Esophagus (tissue), 2 donors: ENCODE data around the gene SEMA3F. TPM values are rescaled to one million over a fixed set of nuclear protein-coding genes. Genes with fewer than 3 reads are reported as not detected.
A peak's percentile ranks its signal among the peaks of the same experiment; 100 is the strongest.

Experiments
- H3K27ac ChIP-seq, 2 donors: one replicate each; pipeline ENCODE4 v1.5.1; 2013; ENCODE audit warnings: low read depth in 2 of 2, mild to moderate bottlenecking in 2 of 2, inconsistent platforms in 1 of 2, low read length in 1 of 2, moderate library complexity in 1 of 2
- H3K27me3 ChIP-seq, 2 donors: one replicate each; pipeline ENCODE4 v1.6.1; 2013; ENCODE audit warnings: low read length in 2 of 2, control low read depth in 1 of 2, mild to moderate bottlenecking in 1 of 2; ENCODE audit not compliant: insufficient read depth in 2 of 2, control insufficient read depth in 1 of 2
- H3K36me3 ChIP-seq, 2 donors: one replicate each; pipeline ENCODE4 v1.6.1; 2013; ENCODE audit warnings: low read length in 1 of 2; ENCODE audit not compliant: control insufficient read depth in 2 of 2, insufficient read depth in 2 of 2
- H3K4me1 ChIP-seq, 2 donors: one replicate each; pipeline ENCODE4 v1.6.1; 2013; ENCODE audit warnings: low read length in 1 of 2; ENCODE audit not compliant: control insufficient read depth in 2 of 2, insufficient read depth in 2 of 2
- H3K4me3 ChIP-seq, 2 donors: one replicate each; pipeline ENCODE4 v1.5.1; 2013; ENCODE audit warnings: low read length in 2 of 2, mild to moderate bottlenecking in 2 of 2, low read depth in 1 of 2, moderate library complexity in 1 of 2
- H3K9me3 ChIP-seq, 2 donors: one replicate each; pipeline ENCODE4 v1.6.1; 2013; ENCODE audit warnings: mild to moderate bottlenecking in 2 of 2, low read depth in 1 of 2, low read length in 1 of 2, moderate library complexity in 1 of 2; ENCODE audit not compliant: control insufficient read depth in 2 of 2, insufficient read depth in 1 of 2
- WGBS, 2 donors: extraction: QIAGEN DNeasy Blood & Tissue Kit; methylation state at CpG; one replicate each; pipeline ENCODE4 v1.1.7; 2013; 5-methylcytosine and 5-hydroxymethylcytosine counted together
- polyA plus RNA-seq, 2 donors: library from polyadenylated mRNA; stranded (reverse); fragments of 200-250 nt; gene quantifications; one replicate each; pipeline ENCODE4 v1.2.3, GENCODE V29; 2013
- donor health status: healthy with polysubstance abuse.
- donor health status: Bipolar disorder and iron deficiency.

Gene SEMA3F
- polyA plus RNA-seq, 2 donors, result 55.4 to 79.6 TPM

DNA sequence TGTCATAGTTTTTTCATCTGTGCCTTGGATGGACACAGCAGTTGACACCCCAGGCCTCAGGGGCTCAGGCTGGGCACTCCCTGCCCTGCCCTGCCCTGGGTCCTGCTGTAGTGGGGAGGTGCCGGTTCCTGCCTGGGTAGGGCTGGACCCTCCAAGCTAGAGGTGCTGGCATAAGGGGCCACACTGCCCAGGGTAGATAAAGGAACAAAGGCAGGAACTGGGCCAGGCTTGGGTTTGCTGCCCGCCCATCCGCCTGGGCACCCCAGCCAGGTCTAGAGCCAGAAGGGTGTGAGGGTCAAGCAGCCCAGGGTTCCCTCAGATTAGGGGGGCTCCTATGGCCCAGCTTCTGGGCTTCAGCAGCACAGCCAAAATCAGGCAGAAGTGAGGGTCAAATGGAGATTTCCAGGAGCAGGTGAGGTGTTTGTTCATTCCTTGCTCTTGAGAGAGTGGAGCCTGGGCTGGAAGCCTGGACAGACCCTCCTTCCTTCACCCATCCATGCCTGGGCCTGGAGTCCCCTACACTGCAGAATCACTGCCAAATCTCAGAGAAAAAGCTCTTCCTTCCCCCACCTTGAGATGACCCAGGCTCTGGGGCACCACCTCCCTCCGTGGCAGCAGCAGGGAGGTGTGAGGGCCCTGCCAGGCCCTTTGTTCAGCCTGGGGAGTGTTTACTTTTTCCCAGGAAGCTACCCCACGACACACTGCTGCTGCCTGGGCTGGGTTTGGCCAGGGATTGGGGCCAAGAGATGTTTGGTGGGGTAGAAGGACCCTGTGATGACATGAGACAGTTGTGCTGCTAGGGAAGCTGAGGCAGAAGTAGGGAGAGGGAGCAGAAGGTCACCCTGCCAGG is 7.1 kb downstream of the SEMA3F start:
- peaks cover 27 to 70% of the 10 kb centered on the region in 2 donors for H3K4me1 ChIP-seq

DNA sequence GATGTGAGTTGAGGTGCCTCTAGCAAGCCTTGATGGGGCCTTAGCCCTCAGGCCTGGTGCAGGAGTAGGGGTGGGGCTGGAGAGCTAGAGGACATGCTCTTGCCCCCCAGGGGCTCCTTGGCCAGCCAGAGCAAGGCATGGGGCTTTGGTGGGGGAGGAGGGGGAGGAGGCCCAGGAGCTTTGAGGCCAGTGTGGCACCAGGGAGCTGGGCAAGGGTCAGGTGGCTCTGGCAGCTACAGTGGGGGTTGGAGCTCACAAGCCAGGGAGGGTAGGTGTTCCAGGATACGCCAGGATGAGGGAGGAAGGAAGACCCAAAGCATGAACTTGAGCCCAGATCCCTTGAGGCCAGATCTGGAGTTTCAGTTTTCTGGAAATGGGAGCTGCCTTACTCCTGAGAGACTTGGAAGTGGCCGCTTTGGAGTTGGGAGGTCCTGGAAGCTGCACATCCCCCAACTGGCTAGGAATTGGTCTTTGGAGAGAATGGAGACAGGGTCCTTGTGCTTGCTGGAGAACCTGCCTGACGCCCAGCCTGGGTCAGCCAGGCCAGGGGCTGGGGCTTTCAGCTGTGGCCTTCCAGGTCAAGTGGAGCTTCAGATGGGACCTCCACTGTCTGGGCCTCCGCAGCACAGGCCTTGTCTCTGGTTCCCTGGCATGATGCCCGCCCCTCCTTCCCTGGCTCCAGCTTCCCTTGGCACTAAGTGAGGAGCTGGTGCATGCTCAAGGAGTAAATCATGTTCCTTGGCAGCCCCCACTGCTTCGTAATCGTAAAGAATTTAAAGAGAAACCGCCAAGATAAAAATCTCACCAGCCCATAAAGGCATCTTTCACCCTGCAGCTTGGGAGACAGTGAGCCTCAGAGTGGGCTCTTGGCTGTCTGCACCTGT is 8.7 kb downstream of the SEMA3F start:
- Histone ChIP-seq H3K27ac (peak overlapping the region; percentile 88 to 98), H3K9me3 (no peaks in the 10 kb centered on the region), H3K4me1 (peaks cover 33 to 76% of the 10 kb centered on the region in 2 donors), H3K4me3 (no peak overlapping the region), H3K36me3 (peaks cover 0 to 29% of the 10 kb centered on the region in 2 donors), H3K27me3 (no peaks in the 10 kb centered on the region)
- 25 to 37% methylated on average over 8 of the region's 8 CpGs for WGBS, 2 donors

More for the DNA sequence above, 7.1 kb downstream of the SEMA3F start:
- H3K27ac ChIP-seq, result peak overlapping the region; percentile 88 to 98
- H3K9me3 ChIP-seq, result no peaks in the 10 kb centered on the region
- WGBS, 2 donors, result 51 to 57% methylated on average over 5 of the region's 5 CpGs
- H3K36me3 ChIP-seq, result peaks cover 0 to 29% of the 10 kb centered on the region in 2 donors
- H3K27me3 ChIP-seq, result no peaks in the 10 kb centered on the region
- H3K4me3 ChIP-seq, result no peak overlapping the region

- no peaks in the 10 kb centered on the region for H3K9me3 ChIP-seq
- no peak overlapping the region for H3K4me3 ChIP-seq
- H3K36me3 ChIP-seq, result peaks cover 0 to 32% of the 10 kb centered on the region in 2 donors
- H3K27ac ChIP-seq, result peak overlapping the region; percentile 88 to 98
- 18 to 21% methylated on average over 1 of the region's 1 CpG for WGBS, 2 donors
- no peaks in the 10 kb centered on the region for H3K27me3 ChIP-seq
- peaks cover 30 to 81% of the 10 kb centered on the region in 2 donors for H3K4me1 ChIP-seq
These were observed 9.4 kb downstream of the SEMA3F start for GRCh38 chr3:50164481-50164880.

DNA sequence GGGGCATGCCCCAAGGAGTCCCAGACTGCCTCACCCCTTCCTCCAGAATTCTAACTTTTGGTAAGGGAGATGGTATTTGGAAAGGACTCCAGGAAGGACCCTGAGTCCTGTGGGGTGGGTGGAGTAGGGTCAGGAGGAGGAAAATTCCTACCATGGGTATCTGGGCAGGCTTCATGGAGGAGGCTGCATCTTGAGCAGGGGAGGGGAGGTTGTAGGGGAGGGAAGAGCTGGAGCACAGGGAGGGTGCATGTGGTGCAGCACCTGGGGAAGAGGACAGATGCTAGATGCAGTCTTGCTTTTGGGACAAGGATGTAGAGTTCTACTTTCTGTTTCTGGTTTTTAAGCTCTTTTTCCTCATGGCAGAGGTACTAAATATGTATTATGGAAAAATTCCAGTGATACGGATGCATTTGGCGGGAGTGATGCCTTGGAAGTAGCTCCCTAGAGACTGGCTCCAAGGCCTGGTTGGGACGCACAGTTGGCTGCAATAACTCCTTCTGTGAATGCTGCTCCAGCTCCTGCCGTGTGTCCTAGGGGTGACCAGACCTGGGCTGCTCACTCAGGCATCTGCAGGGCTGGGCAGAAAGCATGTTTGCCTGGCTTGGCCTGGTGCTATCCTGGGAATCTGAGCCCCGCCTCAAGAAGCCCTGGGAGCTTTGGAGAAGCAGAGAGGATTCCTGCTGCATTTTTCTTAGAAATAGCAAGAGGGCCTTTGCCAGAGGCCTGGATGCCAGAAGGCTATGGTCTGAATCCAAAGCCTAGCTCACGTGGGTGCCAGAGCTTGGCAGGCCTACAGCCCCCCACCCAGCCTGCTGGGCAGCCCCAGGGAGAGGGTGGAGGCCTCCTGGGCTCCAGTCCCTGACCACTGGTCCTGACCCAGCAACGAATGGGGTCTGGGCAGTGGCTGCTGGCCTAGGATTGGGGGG is 10.1 kb downstream of the SEMA3F start:
- no peak overlapping the region for H3K4me3 ChIP-seq
- H3K9me3 ChIP-seq, result no peaks in the 10 kb centered on the region
- H3K36me3 ChIP-seq, result peaks cover 0 to 32% of the 10 kb centered on the region in 2 donors
- peak overlapping the region; percentile 88 to 98 for H3K27ac ChIP-seq
- H3K4me1 ChIP-seq, result peaks cover 28 to 83% of the 10 kb centered on the region in 2 donors
- H3K27me3 ChIP-seq, result no peaks in the 10 kb centered on the region
- 14 to 31% methylated on average over 7 of the region's 7 CpGs for WGBS, 2 donors

- Histone ChIP-seq H3K27me3 (no peaks in the 10 kb centered on the region), H3K4me3 (no peak overlapping the region), H3K36me3 (peaks cover 0 to 29% of the 10 kb centered on the region in 2 donors), H3K9me3 (no peaks in the 10 kb centered on the region), H3K27ac (peak overlapping the region; percentile 88 to 98), H3K4me1 (peaks cover 28 to 87% of the 10 kb centered on the region in 2 donors)
- 23 to 30% methylated on average over 15 of the region's 15 CpGs for WGBS, 2 donors
These were observed 10.9 kb downstream of the SEMA3F start for GRCh38 chr3:50165910-50166538.

DNA sequence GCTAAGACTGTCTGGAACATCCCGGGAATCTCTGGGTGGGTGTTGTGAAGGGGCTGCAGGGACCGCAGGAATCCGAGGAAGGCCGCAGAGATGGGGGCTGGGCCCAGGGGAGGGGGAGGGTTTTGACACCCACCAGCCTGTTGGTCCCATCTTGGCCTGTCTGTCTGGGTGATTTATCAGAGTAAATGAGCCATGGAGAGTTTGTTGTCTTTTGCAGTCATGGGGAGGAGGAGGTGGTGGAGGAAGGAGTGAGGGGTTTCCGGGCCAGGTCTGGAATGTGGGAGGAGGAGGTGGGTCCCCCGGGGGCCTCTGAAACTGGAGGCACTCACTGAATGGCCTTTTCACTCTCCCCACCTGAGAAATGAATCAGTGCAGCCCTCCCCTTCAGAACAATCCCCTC is 11.5 kb downstream of the SEMA3F start:
- H3K4me1 ChIP-seq, result peaks cover 26 to 88% of the 10 kb centered on the region in 2 donors
- peak overlapping the region; percentile 88 to 98 for H3K27ac ChIP-seq

DNA sequence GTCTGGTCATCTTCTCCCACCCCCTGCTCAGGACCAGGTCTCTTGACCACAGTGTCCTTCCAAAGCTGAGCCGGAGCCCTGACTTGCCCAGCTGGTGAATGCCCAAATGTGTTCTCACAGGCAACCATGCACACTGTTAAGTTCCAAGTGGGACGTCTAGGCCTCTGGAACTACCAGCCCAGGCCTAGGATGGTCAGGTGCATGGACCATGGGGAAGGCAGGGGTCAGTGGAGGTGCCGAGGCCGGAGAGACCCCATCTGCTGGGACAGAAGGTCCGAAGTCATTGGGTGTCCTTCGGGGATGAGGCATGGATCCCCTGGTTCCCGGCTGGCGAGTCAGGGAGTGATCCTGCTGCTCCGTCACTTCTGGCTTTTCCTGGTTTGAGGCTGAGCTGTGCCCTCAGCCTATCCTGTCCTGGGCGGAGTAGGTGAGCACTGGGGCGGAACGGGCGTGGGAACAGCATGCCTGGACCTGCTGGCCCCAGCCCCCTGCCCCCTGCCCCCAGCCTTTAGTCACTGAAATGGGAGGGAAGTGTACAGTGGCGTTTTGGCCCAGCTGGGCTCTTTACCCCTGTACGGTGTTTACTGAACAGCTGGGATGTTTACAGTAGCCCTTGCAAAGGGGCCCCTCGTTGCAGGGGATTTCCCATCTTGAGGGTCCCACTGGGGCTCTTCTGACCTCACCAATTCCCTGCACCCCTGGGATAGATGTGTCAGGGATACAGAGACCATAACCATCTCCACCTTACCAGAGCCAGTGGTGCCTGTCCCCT is 12.1 kb downstream of the SEMA3F start:
- Histone ChIP-seq H3K27ac (peak overlapping the region; percentile 88 to 98), H3K4me1 (peaks cover 26 to 88% of the 10 kb centered on the region in 2 donors), H3K9me3 (no peaks in the 10 kb centered on the region), H3K36me3 (peaks cover 0 to 23% of the 10 kb centered on the region in 2 donors), H3K4me3 (no peak overlapping the region), H3K27me3 (no peaks in the 10 kb centered on the region)
- 34 to 48% methylated on average over 16 of the region's 16 CpGs for WGBS, 2 donors

More for the DNA sequence above, 11.5 kb downstream of the SEMA3F start:
- WGBS, 2 donors, result 35 to 45% methylated on average over 6 of the region's 6 CpGs
- H3K4me3 ChIP-seq, result no peak overlapping the region
- H3K36me3 ChIP-seq, result peaks cover 0 to 25% of the 10 kb centered on the region in 2 donors
- no peaks in the 10 kb centered on the region for H3K9me3 ChIP-seq
- no peaks in the 10 kb centered on the region for H3K27me3 ChIP-seq

DNA sequence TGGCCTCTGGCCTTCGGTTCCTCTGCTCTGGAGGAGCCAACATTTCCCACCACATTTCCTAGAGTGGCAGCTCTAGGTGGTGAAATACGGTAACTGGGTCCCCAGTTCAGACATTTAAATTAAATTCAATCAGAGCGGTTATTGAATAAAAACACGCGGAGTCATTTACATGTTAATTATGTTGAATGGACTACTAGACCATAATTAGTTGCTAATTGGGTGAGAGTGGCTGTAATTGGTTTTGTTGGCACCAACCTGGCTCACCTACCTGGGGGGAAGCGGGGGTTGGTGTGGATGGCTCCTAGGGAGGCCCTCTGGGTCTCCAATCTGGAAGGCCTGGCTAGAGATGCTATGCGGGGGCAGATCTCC is 12.7 kb downstream of the SEMA3F start:
- Histone ChIP-seq H3K4me3 (no peak overlapping the region), H3K36me3 (peaks cover 0 to 19% of the 10 kb centered on the region in 2 donors), H3K9me3 (no peaks in the 10 kb centered on the region), H3K27ac (peak overlapping the region; percentile 88 to 98), H3K27me3 (no peaks in the 10 kb centered on the region), H3K4me1 (peaks cover 28 to 88% of the 10 kb centered on the region in 2 donors)
- 76 to 87% methylated on average over 7 of the region's 7 CpGs for WGBS, 2 donors
